ENCODE measurements around the gene PRDM13. TPM values are rescaled to one million over a fixed set of nuclear protein-coding genes. Genes with fewer than 3 reads are reported as not detected.
A peak's percentile ranks its signal among the peaks of the same experiment; 100 is the strongest.

The PRDM13 gene
- total and polyA plus RNA-seq, 2 experiments from 2014 or later = 0.08 to 0.10 TPM

- TF ChIP-seq, protein P1, sequence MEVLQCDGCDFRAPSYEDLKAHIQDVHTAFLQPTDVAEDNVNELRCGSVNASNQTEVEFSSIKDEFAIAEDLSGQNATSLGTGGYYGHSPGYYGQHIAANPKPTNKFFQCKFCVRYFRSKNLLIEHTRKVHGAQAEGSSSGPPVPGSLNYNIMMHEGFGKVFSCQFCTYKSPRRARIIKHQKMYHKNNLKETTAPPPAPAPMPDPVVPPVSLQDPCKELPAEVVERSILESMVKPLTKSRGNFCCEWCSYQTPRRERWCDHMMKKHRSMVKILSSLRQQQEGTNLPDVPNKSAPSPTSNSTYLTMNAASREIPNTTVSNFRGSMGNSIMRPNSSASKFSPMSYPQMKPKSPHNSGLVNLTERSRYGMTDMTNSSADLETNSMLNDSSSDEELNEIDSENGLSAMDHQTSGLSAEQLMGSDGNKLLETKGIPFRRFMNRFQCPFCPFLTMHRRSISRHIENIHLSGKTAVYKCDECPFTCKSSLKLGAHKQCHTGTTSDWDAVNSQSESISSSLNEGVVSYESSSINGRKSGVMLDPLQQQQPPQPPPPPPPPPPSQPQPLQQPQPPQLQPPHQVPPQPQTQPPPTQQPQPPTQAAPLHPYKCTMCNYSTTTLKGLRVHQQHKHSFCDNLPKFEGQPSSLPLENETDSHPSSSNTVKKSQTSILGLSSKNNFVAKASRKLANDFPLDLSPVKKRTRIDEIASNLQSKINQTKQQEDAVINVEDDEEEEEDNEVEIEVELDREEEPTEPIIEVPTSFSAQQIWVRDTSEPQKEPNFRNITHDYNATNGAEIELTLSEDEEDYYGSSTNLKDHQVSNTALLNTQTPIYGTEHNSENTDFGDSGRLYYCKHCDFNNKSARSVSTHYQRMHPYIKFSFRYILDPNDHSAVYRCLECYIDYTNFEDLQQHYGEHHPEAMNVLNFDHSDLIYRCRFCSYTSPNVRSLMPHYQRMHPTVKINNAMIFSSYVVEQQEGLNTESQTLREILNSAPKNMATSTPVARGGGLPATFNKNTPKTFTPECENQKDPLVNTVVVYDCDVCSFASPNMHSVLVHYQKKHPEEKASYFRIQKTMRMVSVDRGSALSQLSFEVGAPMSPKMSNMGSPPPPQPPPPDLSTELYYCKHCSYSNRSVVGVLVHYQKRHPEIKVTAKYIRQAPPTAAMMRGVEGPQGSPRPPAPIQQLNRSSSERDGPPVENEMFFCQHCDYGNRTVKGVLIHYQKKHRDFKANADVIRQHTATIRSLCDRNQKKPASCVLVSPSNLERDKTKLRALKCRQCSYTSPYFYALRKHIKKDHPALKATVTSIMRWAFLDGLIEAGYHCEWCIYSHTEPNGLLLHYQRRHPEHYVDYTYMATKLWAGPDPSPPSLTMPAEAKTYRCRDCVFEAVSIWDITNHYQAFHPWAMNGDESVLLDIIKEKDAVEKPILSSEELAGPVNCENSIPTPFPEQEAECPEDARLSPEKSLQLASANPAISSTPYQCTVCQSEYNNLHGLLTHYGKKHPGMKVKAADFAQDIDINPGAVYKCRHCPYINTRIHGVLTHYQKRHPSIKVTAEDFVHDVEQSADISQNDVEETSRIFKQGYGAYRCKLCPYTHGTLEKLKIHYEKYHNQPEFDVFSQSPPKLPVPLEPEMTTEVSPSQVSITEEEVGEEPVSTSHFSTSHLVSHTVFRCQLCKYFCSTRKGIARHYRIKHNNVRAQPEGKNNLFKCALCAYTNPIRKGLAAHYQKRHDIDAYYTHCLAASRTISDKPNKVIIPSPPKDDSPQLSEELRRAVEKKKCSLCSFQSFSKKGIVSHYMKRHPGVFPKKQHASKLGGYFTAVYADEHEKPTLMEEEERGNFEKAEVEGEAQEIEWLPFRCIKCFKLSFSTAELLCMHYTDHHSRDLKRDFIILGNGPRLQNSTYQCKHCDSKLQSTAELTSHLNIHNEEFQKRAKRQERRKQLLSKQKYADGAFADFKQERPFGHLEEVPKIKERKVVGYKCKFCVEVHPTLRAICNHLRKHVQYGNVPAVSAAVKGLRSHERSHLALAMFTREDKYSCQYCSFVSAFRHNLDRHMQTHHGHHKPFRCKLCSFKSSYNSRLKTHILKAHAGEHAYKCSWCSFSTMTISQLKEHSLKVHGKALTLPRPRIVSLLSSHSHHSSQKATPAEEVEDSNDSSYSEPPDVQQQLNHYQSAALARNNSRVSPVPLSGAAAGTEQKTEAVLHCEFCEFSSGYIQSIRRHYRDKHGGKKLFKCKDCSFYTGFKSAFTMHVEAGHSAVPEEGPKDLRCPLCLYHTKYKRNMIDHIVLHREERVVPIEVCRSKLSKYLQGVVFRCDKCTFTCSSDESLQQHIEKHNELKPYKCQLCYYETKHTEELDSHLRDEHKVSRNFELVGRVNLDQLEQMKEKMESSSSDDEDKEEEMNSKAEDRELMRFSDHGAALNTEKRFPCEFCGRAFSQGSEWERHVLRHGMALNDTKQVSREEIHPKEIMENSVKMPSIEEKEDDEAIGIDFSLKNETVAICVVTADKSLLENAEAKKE (CRISPR knock-in tag; IDR thresholded peaks at IDR 0.05) = no peak
Measured at GRCh38 chr6:99588618-99589289, 17.9 kb upstream of the PRDM13 start (continued).

- peak overlapping the region; percentile 95 for H2AFZ ChIP-seq
- DNase-seq (ENCODE audit: low spot score) = peak; percentile 65
- Mint-ChIP-seq H3K27me3 (ENCODE audit: insufficient read depth, low read depth, poor library complexity) (peaks cover 90% of the 10 kb centered on the region), H3K4me3 (peak overlapping the region; percentile 78), H3K36me3 (ENCODE audit: low read depth) (no peaks in the 10 kb centered on the region), H3K4me1 (peaks cover 21% of the 10 kb centered on the region), H3K27ac (no peak overlapping the region), H3K9me3 (peaks cover 3% of the 10 kb centered on the region; the same call in 1 of the 3 replicates)
- H3K36me3 ChIP-seq (ENCODE audit: insufficient read depth) = no peaks in the 10 kb centered on the region
- H3K4me1 ChIP-seq (ENCODE audit: insufficient read depth) = peaks cover 19% of the 10 kb centered on the region
- H3K27me3 ChIP-seq (ENCODE audit: insufficient read depth) = peaks cover 94% of the 10 kb centered on the region
- ATAC-seq = peak; percentile 38
- H3K79me2 ChIP-seq (replicated peaks; ENCODE audit: insufficient read depth) = no peaks in the 10 kb centered on the region
- H3K9me2 ChIP-seq (ENCODE audit: insufficient read depth) = no peaks in the 10 kb centered on the region
- H3K4me2 ChIP-seq = peak overlapping the region; percentile 92
- H3K4me3 ChIP-seq = peak overlapping the region; percentile 74
- H3F3A ChIP-seq (replicated peaks; ENCODE audit: low read depth) = peaks cover 17% of the 10 kb centered on the region; the same call in 1 of the 2 replicates
- H3K27ac ChIP-seq (ENCODE audit: low read depth) = no peak overlapping the region
- peaks cover 21% of the 10 kb centered on the region for H4K20me1 ChIP-seq (replicated peaks; ENCODE audit: insufficient read depth)
- no peak for TF ChIP-seq NANOG (IDR thresholded peaks at IDR 0.05; ENCODE audit: borderline replicate concordance)
- TF ChIP-seq CTCF (conservative IDR thresholded peaks at IDR 0.05; ENCODE audit: low read depth in 2 of 2) = no peak
- TF ChIP-seq, protein P2, sequence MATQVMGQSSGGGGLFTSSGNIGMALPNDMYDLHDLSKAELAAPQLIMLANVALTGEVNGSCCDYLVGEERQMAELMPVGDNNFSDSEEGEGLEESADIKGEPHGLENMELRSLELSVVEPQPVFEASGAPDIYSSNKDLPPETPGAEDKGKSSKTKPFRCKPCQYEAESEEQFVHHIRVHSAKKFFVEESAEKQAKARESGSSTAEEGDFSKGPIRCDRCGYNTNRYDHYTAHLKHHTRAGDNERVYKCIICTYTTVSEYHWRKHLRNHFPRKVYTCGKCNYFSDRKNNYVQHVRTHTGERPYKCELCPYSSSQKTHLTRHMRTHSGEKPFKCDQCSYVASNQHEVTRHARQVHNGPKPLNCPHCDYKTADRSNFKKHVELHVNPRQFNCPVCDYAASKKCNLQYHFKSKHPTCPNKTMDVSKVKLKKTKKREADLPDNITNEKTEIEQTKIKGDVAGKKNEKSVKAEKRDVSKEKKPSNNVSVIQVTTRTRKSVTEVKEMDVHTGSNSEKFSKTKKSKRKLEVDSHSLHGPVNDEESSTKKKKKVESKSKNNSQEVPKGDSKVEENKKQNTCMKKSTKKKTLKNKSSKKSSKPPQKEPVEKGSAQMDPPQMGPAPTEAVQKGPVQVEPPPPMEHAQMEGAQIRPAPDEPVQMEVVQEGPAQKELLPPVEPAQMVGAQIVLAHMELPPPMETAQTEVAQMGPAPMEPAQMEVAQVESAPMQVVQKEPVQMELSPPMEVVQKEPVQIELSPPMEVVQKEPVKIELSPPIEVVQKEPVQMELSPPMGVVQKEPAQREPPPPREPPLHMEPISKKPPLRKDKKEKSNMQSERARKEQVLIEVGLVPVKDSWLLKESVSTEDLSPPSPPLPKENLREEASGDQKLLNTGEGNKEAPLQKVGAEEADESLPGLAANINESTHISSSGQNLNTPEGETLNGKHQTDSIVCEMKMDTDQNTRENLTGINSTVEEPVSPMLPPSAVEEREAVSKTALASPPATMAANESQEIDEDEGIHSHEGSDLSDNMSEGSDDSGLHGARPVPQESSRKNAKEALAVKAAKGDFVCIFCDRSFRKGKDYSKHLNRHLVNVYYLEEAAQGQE (IDR thresholded peaks at IDR 0.05; ENCODE audit: unreplicated experiment) = no peak
Measured at GRCh38 chr6:99589290-99589672, 17.4 kb upstream of the PRDM13 start.
